MM.1S (cell line): ENCODE results near the gene EVI5.

Experiments used
- EZH2 ChIP-seq: fragments of 300-600 bp; sonication (generic); optimal IDR thresholded peaks from 2 replicates; pipeline ENCODE3; 2017; ENCODE audit warnings: low read depth, mild to moderate bottlenecking, antibody characterized with exemption, low read length, mixed read lengths
- EZH2phosphoT487 ChIP-seq: fragments of 300-600 bp; sonication (generic); IDR thresholded peaks from 2 replicates; pipeline ENCODE4 v1.6.1; 2018; ENCODE audit warnings: antibody characterized with exemption, low read length
- TF ChIP-seq, protein P1 (sequence below): fragments of 300-600 bp; sonication (generic); IDR thresholded peaks from 2 replicates; pipeline ENCODE4 v1.5.1; 2016; ENCODE audit warnings: antibody characterized with exemption, low read length, mixed read lengths

DNA sequence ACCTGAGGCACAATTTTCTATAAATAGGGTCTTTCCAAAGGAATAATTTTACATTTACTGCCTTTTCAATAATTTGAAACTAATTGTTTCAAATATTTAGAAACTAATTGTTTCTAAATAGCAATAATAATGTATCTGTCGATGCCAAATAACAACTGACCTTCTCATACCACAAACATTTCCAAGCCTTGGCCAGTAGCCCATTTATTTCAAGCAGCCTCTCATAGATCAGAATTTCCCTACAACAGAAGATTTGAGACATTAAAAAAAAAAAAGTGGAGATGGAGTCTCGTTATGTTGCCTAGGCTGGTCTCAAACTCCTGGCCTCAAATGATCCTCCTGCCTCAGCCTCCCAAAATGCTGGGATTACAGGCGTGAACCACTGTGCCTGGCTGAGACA is 296.1 kb downstream of the EVI5 start:
- TF ChIP-seq, protein P1, sequence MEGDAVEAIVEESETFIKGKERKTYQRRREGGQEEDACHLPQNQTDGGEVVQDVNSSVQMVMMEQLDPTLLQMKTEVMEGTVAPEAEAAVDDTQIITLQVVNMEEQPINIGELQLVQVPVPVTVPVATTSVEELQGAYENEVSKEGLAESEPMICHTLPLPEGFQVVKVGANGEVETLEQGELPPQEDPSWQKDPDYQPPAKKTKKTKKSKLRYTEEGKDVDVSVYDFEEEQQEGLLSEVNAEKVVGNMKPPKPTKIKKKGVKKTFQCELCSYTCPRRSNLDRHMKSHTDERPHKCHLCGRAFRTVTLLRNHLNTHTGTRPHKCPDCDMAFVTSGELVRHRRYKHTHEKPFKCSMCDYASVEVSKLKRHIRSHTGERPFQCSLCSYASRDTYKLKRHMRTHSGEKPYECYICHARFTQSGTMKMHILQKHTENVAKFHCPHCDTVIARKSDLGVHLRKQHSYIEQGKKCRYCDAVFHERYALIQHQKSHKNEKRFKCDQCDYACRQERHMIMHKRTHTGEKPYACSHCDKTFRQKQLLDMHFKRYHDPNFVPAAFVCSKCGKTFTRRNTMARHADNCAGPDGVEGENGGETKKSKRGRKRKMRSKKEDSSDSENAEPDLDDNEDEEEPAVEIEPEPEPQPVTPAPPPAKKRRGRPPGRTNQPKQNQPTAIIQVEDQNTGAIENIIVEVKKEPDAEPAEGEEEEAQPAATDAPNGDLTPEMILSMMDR, result no peak
- TF ChIP-seq EZH2phosphoT487, result no peak
- TF ChIP-seq EZH2, result no peak
